GM21619 (cell line): ENCODE results near the gene MAPKAP1.
"Not testable (repeated sequence)": the region's sequence is repeated elsewhere in the genome, so short reads cannot be mapped to it uniquely, and the experiment has no call there.

ENCODE experiments used
- ATAC-seq: cut with Tn5 transposase; IDR thresholded peaks from one replicate; pipeline ENCODE4 v1.9.1; 2021; ENCODE audit not compliant: unreplicated experiment

MAPKAP1 gene

GRCh38 chr9:125609744-125610143 is 97.3 kb downstream of the MAPKAP1 start:
- no peak for ATAC-seq

GRCh38 chr9:125608489-125609224 is 98.4 kb downstream of the MAPKAP1 start:
- ATAC-seq = no peak

GRCh38 chr9:125604196-125604595 is 102.8 kb downstream of the MAPKAP1 start:
- ATAC-seq = no peak

- ATAC-seq = no peak
Observed at GRCh38 chr9:125603478-125604021, 103.5 kb downstream of the MAPKAP1 start.

- ATAC-seq = no peak
Observed at GRCh38 chr9:125601961-125602360, 105.0 kb downstream of the MAPKAP1 start.

- ATAC-seq = no peak
Observed at GRCh38 chr9:125600194-125600593, 106.8 kb downstream of the MAPKAP1 start.

- no peak for ATAC-seq
Observed at GRCh38 chr9:125594223-125594610, 112.8 kb downstream of the MAPKAP1 start.

- no peak for ATAC-seq
Observed at GRCh38 chr9:125593581-125594222, 113.3 kb downstream of the MAPKAP1 start.

- no peak for ATAC-seq
Observed at GRCh38 chr9:125591888-125592287, 115.1 kb downstream of the MAPKAP1 start.

GRCh38 chr9:125591245-125591644 is 115.8 kb downstream of the MAPKAP1 start:
- no peak for ATAC-seq

- ATAC-seq = no peak
Observed at GRCh38 chr9:125589287-125589686, 117.7 kb downstream of the MAPKAP1 start.

- no peak for ATAC-seq
Observed at GRCh38 chr9:125587819-125588460, 119.1 kb downstream of the MAPKAP1 start.

GRCh38 chr9:125586172-125586511 is 120.9 kb downstream of the MAPKAP1 start:
- ATAC-seq = no peak

- ATAC-seq = no peak
Observed at GRCh38 chr9:125585503-125586171, 121.4 kb downstream of the MAPKAP1 start.

- no peak for ATAC-seq
Observed at GRCh38 chr9:125580701-125581286, 126.2 kb downstream of the MAPKAP1 start.

- no peak for ATAC-seq
Observed at GRCh38 chr9:125579030-125579932, 127.7 kb downstream of the MAPKAP1 start.

- no peak for ATAC-seq
Observed at GRCh38 chr9:125574126-125574877, 132.7 kb downstream of the MAPKAP1 start.

- not testable (repeated sequence) for ATAC-seq
Observed at GRCh38 chr9:125572461-125572860, 134.5 kb downstream of the MAPKAP1 start.

GRCh38 chr9:125571824-125572223 is 135.2 kb downstream of the MAPKAP1 start:
- not testable (repeated sequence) for ATAC-seq
